HCT116 (cell line): Measurements from ENCODE around the gene RASSF5.

Experiments
- CBX3 ChIP-seq: IDR thresholded peaks from 2 replicates; pipeline ENCODE4 v1.6.1; 2012; ENCODE audit warnings: low read depth
- CEBPB ChIP-seq: IDR thresholded peaks from 2 replicates; pipeline ENCODE4 v1.6.1; 2012; ENCODE audit warnings: low read depth
- EZH2 ChIP-seq: fragments of 200-600 bp; sonication (generic); IDR thresholded peaks from 2 replicates; pipeline ENCODE4 v1.6.1; 2017; ENCODE audit warnings: antibody characterized with exemption, mixed run types
- EZH2phosphoT487 ChIP-seq: fragments of 200-600 bp; IDR thresholded peaks from 2 replicates; pipeline ENCODE4 v1.6.1; 2018; ENCODE audit warnings: antibody characterized with exemption, borderline replicate concordance
- POLR2A ChIP-seq: IDR thresholded peaks from 2 replicates; pipeline ENCODE4 v1.7.0; 2011; ENCODE audit warnings: borderline replicate concordance; ENCODE audit not compliant: insufficient read depth, insufficient read length; ENCODE audit errors: extremely low read depth
- RAD21 ChIP-seq: IDR thresholded peaks from 2 replicates; pipeline ENCODE4 v1.6.1; 2012; ENCODE audit warnings: low read depth, mild to moderate bottlenecking
- SIN3A ChIP-seq: IDR thresholded peaks from 2 replicates; pipeline ENCODE4 v1.6.1; 2012; ENCODE audit warnings: low read depth
- SRF ChIP-seq: IDR thresholded peaks from 2 replicates; pipeline ENCODE4 v1.6.1; 2012; ENCODE audit warnings: low read depth
- ZNF274 ChIP-seq: fragments of 200-500 bp; sonication (Bioruptor generic); IDR thresholded peaks from 2 replicates; pipeline ENCODE4 v1.6.1; 2014; ENCODE audit warnings: mild to moderate bottlenecking, low read depth, low read length, inconsistent platforms
- TF ChIP-seq, protein P1 (sequence below), 3 experiments: fragments of 200-600 bp in 1 of 3; sonication (generic) in 1 of 3; IDR thresholded peaks in 2 of 3; conservative IDR thresholded peaks in 1 of 3; 2 replicates each; pipeline ENCODE4 v1.5.1; 2012 to 2017; ENCODE audit warnings: low read depth in 2 of 3, low read length in 2 of 3, antibody characterized with exemption in 1 of 3, borderline replicate concordance in 1 of 3, control low read depth in 1 of 3, mild to moderate bottlenecking in 1 of 3, mixed read lengths in 1 of 3, mixed run types in 1 of 3, moderate library complexity in 1 of 3; ENCODE audit not compliant: insufficient read depth in 1 of 3
- TF ChIP-seq, protein P2 (sequence below): IDR thresholded peaks from 2 replicates; pipeline ENCODE4 v1.6.1; 2012
- TF ChIP-seq, protein P3 (sequence below): IDR thresholded peaks from 2 replicates; pipeline ENCODE4 v1.6.1; 2012
- TF ChIP-seq, protein P4 (sequence below): IDR thresholded peaks from 2 replicates; pipeline ENCODE4 v1.6.1; 2011; ENCODE audit warnings: mild to moderate bottlenecking, low read length, moderate library complexity; ENCODE audit not compliant: insufficient replicate concordance; ENCODE audit errors: extremely low read depth
- TF ChIP-seq, protein P5 (sequence below): IDR thresholded peaks from 2 replicates; pipeline ENCODE4 v1.6.1; 2012; ENCODE audit warnings: low read depth

DNA sequence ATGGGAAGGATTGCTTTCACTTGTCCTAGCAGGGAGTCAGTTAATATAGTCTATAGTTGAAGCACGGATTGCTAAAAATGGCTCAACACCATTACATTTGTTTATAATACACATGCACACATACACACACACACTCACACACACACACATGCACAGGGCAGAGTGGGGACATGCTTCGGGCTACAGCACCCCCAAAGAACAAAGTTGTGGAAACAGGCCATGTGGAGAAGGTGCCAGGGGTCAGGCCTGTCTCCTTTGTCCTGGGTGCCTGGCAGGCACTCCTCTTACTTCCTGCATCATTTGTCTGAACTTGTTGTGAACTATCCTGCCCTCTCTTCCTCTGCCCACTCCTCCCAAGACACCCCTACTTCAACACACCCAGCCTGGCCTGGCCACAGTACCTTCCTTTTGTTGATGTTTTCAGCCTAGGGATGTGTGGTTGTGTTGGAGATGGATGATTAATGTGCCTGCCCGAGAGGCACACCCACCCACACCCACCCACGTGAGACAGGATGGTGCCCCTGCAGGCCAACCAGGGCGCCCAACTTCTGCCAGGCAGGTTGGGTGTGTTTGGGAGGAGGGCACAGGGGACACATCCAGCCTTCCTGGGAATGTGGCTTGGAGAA, 17.5 kb downstream of the RASSF5 start:
- no peak for TF ChIP-seq EZH2
- no peak for TF ChIP-seq RAD21
- no peak for TF ChIP-seq CEBPB
- TF ChIP-seq ZNF274: no peak
- TF ChIP-seq, protein P1, sequence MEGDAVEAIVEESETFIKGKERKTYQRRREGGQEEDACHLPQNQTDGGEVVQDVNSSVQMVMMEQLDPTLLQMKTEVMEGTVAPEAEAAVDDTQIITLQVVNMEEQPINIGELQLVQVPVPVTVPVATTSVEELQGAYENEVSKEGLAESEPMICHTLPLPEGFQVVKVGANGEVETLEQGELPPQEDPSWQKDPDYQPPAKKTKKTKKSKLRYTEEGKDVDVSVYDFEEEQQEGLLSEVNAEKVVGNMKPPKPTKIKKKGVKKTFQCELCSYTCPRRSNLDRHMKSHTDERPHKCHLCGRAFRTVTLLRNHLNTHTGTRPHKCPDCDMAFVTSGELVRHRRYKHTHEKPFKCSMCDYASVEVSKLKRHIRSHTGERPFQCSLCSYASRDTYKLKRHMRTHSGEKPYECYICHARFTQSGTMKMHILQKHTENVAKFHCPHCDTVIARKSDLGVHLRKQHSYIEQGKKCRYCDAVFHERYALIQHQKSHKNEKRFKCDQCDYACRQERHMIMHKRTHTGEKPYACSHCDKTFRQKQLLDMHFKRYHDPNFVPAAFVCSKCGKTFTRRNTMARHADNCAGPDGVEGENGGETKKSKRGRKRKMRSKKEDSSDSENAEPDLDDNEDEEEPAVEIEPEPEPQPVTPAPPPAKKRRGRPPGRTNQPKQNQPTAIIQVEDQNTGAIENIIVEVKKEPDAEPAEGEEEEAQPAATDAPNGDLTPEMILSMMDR (IDR thresholded peaks at IDR 0.05 in 2 of 3, conservative IDR thresholded peaks at IDR 0.05 in 1 of 3; ENCODE audit: borderline replicate concordance in 1 of 3, insufficient read depth in 1 of 3, low read depth in 2 of 3, low read length in 2 of 3): 0 out of 6 replicates have a peak, but pooled peaks of 1 of the 3 experiments have one; percentile 10
- no peak for TF ChIP-seq POLR2A
- TF ChIP-seq, protein P2, sequence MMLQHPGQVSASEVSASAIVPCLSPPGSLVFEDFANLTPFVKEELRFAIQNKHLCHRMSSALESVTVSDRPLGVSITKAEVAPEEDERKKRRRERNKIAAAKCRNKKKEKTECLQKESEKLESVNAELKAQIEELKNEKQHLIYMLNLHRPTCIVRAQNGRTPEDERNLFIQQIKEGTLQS: no peak
- TF ChIP-seq, protein P3, sequence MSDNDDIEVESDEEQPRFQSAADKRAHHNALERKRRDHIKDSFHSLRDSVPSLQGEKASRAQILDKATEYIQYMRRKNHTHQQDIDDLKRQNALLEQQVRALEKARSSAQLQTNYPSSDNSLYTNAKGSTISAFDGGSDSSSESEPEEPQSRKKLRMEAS: no peak
- TF ChIP-seq, protein P4, sequence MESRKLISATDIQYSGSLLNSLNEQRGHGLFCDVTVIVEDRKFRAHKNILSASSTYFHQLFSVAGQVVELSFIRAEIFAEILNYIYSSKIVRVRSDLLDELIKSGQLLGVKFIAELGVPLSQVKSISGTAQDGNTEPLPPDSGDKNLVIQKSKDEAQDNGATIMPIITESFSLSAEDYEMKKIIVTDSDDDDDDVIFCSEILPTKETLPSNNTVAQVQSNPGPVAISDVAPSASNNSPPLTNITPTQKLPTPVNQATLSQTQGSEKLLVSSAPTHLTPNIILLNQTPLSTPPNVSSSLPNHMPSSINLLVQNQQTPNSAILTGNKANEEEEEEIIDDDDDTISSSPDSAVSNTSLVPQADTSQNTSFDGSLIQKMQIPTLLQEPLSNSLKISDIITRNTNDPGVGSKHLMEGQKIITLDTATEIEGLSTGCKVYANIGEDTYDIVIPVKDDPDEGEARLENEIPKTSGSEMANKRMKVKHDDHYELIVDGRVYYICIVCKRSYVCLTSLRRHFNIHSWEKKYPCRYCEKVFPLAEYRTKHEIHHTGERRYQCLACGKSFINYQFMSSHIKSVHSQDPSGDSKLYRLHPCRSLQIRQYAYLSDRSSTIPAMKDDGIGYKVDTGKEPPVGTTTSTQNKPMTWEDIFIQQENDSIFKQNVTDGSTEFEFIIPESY: no peak
- no peak for TF ChIP-seq SIN3A
- TF ChIP-seq EZH2phosphoT487: no peak
- no peak for TF ChIP-seq SRF
- TF ChIP-seq, protein P5, sequence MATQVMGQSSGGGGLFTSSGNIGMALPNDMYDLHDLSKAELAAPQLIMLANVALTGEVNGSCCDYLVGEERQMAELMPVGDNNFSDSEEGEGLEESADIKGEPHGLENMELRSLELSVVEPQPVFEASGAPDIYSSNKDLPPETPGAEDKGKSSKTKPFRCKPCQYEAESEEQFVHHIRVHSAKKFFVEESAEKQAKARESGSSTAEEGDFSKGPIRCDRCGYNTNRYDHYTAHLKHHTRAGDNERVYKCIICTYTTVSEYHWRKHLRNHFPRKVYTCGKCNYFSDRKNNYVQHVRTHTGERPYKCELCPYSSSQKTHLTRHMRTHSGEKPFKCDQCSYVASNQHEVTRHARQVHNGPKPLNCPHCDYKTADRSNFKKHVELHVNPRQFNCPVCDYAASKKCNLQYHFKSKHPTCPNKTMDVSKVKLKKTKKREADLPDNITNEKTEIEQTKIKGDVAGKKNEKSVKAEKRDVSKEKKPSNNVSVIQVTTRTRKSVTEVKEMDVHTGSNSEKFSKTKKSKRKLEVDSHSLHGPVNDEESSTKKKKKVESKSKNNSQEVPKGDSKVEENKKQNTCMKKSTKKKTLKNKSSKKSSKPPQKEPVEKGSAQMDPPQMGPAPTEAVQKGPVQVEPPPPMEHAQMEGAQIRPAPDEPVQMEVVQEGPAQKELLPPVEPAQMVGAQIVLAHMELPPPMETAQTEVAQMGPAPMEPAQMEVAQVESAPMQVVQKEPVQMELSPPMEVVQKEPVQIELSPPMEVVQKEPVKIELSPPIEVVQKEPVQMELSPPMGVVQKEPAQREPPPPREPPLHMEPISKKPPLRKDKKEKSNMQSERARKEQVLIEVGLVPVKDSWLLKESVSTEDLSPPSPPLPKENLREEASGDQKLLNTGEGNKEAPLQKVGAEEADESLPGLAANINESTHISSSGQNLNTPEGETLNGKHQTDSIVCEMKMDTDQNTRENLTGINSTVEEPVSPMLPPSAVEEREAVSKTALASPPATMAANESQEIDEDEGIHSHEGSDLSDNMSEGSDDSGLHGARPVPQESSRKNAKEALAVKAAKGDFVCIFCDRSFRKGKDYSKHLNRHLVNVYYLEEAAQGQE: no peak
- no peak for TF ChIP-seq CBX3
